HepG2 (cell line): ENCODE results near the gene STARD5.

Source experiments
- CBFB ChIP-seq: sonication (generic); formaldehyde crosslinking; IDR thresholded peaks from 2 replicates; pipeline ENCODE4 v1.4.0; 2020; ENCODE audit warnings: missing genetic modification reagents
- CREB1 ChIP-seq, 2 experiments: fragments of 450-650 bp in 1 of 2; IDR thresholded peaks; 2 replicates each; pipeline ENCODE4 v1.6.1; 2016 to 2017; ENCODE audit warnings: control low read depth in 1 of 2, mild to moderate bottlenecking in 1 of 2, missing compliant biosample characterization in 1 of 2, missing genetic modification characterization in 1 of 2
- EP300 ChIP-seq, 3 experiments: sonication (generic) in 1 of 3; formaldehyde crosslinking in 1 of 3; IDR thresholded peaks; 2 replicates each; pipeline versions ENCODE4 v1.5.1 to v1.6.1; 2011 to 2020; ENCODE audit warnings: low read depth in 2 of 3, low read length in 2 of 3, borderline replicate concordance in 1 of 3, improper control_type of control experiment in 1 of 3, mild to moderate bottlenecking in 1 of 3, missing genetic modification reagents in 1 of 3, moderate library complexity in 1 of 3
- MAF1 ChIP-seq: sonication (generic); formaldehyde crosslinking; IDR thresholded peaks from 2 replicates; pipeline ENCODE4 v1.5.0; 2020; ENCODE audit warnings: missing genetic modification reagents, borderline replicate concordance
- MYC ChIP-seq: sonication (generic); formaldehyde crosslinking; IDR thresholded peaks from 2 replicates; pipeline ENCODE4 v1.9.0; 2021; ENCODE audit warnings: missing genetic modification reagents, borderline replicate concordance
- POLR2A ChIP-seq, 2 experiments: IDR thresholded peaks; 2 replicates each; pipeline ENCODE4 v1.6.1; 2011; ENCODE audit warnings: low read depth in 2 of 2, low read length in 2 of 2, mild to moderate bottlenecking in 1 of 2, moderate library complexity in 1 of 2; ENCODE audit not compliant: insufficient read depth in 1 of 2
- RBAK ChIP-seq: sonication (generic); formaldehyde crosslinking; IDR thresholded peaks from 2 replicates; pipeline ENCODE4 v1.5.1; 2020; ENCODE audit warnings: mild to moderate bottlenecking, missing genetic modification reagents
- RNF2 ChIP-seq: fragments of 450-650 bp; conservative IDR thresholded peaks from 2 replicates; pipeline ENCODE4 v1.6.1; 2016; ENCODE audit warnings: low read depth
- SMARCE1 ChIP-seq: fragments of 450-650 bp; IDR thresholded peaks from 2 replicates; pipeline ENCODE4 v1.6.1; 2017; ENCODE audit warnings: borderline replicate concordance
- ZBTB1 ChIP-seq: sonication (generic); formaldehyde crosslinking; IDR thresholded peaks from 2 replicates; pipeline ENCODE4 v1.4.0; 2020; ENCODE audit warnings: missing genetic modification reagents, borderline replicate concordance
- ZNF44 ChIP-seq: sonication (generic); formaldehyde crosslinking; IDR thresholded peaks from 2 replicates; pipeline ENCODE4 v1.5.1; 2020; ENCODE audit warnings: mild to moderate bottlenecking, missing genetic modification reagents
- TF ChIP-seq, protein P1 (sequence below): fragments of 450-650 bp; IDR thresholded peaks from 2 replicates; pipeline ENCODE4 v1.6.1; 2017; ENCODE audit warnings: mild to moderate bottlenecking
- TF ChIP-seq, protein P2 (sequence below): sonication (generic); formaldehyde crosslinking; IDR thresholded peaks from 2 replicates; pipeline ENCODE4 v1.5.0; 2020; ENCODE audit warnings: mild to moderate bottlenecking, missing genetic modification reagents, moderate library complexity
- TF ChIP-seq, protein P3 (sequence below): sonication (generic); formaldehyde crosslinking; IDR thresholded peaks from 2 replicates; pipeline ENCODE4 v1.4.0; 2020; ENCODE audit warnings: missing genetic modification reagents, mild to moderate bottlenecking, borderline replicate concordance

DNA sequence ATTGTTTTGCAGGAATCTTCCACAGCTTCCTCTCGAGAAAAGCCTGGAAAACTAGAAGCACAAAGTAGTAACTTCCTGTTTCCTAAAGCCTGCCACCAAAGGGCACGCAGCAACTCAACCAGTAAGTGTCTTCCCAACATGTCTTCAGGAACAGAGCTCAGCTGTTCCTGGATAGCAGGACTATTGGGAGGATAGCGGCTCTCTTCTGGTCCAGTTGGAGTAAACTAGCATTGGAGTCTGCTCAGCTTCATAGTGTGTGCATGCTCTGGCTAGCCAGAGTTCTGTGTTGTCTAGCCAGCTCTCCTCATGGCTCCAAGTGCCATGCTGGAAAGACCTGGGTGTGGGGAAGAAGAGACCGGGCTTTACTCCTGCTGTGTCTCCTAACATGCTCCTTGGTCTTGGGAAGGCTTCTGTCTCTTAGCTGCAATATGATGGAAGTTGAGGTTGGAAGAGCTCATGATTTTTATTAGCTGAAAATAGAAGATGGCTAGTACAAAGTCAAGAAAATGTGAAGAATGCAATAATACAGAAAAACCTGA, 64.1 kb downstream of the STARD5 start:
- TF ChIP-seq MYC (CRISPR knock-in tag), result no peak
- no peak for TF ChIP-seq EP300 (IDR thresholded peaks at IDR 0.05; ENCODE audit: low read depth in 2 of 2, low read length in 2 of 2)
- no peak for TF ChIP-seq EP300 (CRISPR knock-in tag; IDR thresholded peaks at IDR 0.05; ENCODE audit: borderline replicate concordance)
- TF ChIP-seq, protein P1, sequence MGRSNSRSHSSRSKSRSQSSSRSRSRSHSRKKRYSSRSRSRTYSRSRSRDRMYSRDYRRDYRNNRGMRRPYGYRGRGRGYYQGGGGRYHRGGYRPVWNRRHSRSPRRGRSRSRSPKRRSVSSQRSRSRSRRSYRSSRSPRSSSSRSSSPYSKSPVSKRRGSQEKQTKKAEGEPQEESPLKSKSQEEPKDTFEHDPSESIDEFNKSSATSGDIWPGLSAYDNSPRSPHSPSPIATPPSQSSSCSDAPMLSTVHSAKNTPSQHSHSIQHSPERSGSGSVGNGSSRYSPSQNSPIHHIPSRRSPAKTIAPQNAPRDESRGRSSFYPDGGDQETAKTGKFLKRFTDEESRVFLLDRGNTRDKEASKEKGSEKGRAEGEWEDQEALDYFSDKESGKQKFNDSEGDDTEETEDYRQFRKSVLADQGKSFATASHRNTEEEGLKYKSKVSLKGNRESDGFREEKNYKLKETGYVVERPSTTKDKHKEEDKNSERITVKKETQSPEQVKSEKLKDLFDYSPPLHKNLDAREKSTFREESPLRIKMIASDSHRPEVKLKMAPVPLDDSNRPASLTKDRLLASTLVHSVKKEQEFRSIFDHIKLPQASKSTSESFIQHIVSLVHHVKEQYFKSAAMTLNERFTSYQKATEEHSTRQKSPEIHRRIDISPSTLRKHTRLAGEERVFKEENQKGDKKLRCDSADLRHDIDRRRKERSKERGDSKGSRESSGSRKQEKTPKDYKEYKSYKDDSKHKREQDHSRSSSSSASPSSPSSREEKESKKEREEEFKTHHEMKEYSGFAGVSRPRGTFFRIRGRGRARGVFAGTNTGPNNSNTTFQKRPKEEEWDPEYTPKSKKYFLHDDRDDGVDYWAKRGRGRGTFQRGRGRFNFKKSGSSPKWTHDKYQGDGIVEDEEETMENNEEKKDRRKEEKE, result no peak
- TF ChIP-seq RNF2, result no peak
- no peak for TF ChIP-seq CREB1 (IDR thresholded peaks at IDR 0.05)
- no peak for TF ChIP-seq CREB1 (CRISPR knock-in tag; IDR thresholded peaks at IDR 0.05)
- TF ChIP-seq CBFB (CRISPR knock-in tag), result no peak
- TF ChIP-seq, protein P2, sequence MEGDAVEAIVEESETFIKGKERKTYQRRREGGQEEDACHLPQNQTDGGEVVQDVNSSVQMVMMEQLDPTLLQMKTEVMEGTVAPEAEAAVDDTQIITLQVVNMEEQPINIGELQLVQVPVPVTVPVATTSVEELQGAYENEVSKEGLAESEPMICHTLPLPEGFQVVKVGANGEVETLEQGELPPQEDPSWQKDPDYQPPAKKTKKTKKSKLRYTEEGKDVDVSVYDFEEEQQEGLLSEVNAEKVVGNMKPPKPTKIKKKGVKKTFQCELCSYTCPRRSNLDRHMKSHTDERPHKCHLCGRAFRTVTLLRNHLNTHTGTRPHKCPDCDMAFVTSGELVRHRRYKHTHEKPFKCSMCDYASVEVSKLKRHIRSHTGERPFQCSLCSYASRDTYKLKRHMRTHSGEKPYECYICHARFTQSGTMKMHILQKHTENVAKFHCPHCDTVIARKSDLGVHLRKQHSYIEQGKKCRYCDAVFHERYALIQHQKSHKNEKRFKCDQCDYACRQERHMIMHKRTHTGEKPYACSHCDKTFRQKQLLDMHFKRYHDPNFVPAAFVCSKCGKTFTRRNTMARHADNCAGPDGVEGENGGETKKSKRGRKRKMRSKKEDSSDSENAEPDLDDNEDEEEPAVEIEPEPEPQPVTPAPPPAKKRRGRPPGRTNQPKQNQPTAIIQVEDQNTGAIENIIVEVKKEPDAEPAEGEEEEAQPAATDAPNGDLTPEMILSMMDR, result no peak
- TF ChIP-seq POLR2A (IDR thresholded peaks at IDR 0.05; ENCODE audit: insufficient read depth in 1 of 2, low read depth in 2 of 2, low read length in 2 of 2), result no peak
- TF ChIP-seq MAF1, result no peak
- TF ChIP-seq RBAK, result no peak
- TF ChIP-seq ZNF44 (CRISPR knock-in tag), result no peak
- TF ChIP-seq SMARCE1, result no peak
- no peak for TF ChIP-seq ZBTB1 (CRISPR knock-in tag)
- TF ChIP-seq, protein P3, sequence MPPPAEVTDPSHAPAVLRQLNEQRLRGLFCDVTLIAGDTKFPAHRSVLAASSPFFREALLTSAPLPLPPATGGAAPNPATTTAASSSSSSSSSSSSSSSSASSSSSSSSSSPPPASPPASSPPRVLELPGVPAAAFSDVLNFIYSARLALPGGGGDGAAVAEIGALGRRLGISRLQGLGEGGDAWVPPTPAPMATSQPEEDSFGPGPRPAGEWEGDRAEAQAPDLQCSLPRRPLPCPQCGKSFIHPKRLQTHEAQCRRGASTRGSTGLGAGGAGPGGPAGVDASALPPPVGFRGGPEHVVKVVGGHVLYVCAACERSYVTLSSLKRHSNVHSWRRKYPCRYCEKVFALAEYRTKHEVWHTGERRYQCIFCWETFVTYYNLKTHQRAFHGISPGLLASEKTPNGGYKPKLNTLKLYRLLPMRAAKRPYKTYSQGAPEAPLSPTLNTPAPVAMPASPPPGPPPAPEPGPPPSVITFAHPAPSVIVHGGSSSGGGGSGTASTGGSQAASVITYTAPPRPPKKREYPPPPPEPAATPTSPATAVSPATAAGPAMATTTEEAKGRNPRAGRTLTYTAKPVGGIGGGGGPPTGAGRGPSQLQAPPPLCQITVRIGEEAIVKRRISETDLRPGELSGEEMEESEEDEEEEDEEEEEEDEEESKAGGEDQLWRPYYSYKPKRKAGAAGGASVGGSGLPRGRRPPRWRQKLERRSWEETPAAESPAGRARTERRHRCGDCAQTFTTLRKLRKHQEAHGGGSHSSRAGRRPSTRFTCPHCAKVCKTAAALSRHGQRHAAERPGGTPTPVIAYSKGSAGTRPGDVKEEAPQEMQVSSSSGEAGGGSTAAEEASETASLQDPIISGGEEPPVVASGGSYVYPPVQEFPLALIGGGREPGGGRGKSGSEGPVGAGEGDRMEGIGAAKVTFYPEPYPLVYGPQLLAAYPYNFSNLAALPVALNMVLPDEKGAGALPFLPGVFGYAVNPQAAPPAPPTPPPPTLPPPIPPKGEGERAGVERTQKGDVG, result no peak
